OCI-LY3 (cell line): Measurements from ENCODE around the gene WIPF3.

Experiments
- CTCF ChIP-seq: fragments of 200-600, 300-600 bp; sonication (generic); IDR thresholded peaks from 2 replicates; pipeline ENCODE4 v1.5.1; 2014; ENCODE audit warnings: antibody characterized with exemption, low read length, low read depth
- EZH2phosphoT487 ChIP-seq: fragments of 200-600 bp; shearing (Covaris generic); IDR thresholded peaks from 2 replicates; pipeline ENCODE4 v1.6.1; 2018; ENCODE audit warnings: antibody characterized with exemption, mixed run types, low read depth

GRCh38 chr7:29898301-29898700 is 92.0 kb downstream of the WIPF3 start:
- TF ChIP-seq CTCF = no peak
- TF ChIP-seq EZH2phosphoT487 = no peak
